Progenitor cell of endocrine pancreas (in vitro differentiated cells): Measurements from ENCODE around the gene DOCK9. TPM values are rescaled to one million over a fixed set of nuclear protein-coding genes. Genes with fewer than 3 reads are reported as not detected.
"Not testable (repeated sequence)": the region's sequence is repeated elsewhere in the genome, so short reads cannot be mapped to it uniquely, and the experiment has no call there.

Experiments used
- DNase-seq: peaks from one replicate; pipeline ENCODE4 v3.0.0; 2021; ENCODE audit warnings: low spot score; ENCODE audit not compliant: unreplicated experiment
- H3K27ac Mint-ChIP-seq: 2 replicates; pipeline ENCODE4 v1.8.0; 2021; ENCODE audit warnings: mild to moderate bottlenecking, moderate library complexity, mixed read lengths
- H3K27me3 Mint-ChIP-seq: 2 replicates; pipeline ENCODE4 v1.8.0; 2021; ENCODE audit warnings: mixed read lengths
- H3K36me3 Mint-ChIP-seq: 2 replicates; pipeline ENCODE4 v1.8.0; 2022; ENCODE audit warnings: mixed read lengths; ENCODE audit not compliant: insufficient read depth
- H3K4me1 Mint-ChIP-seq: 2 replicates; pipeline ENCODE4 v1.8.0; 2021; ENCODE audit warnings: low read depth, mixed read lengths
- H3K4me3 Mint-ChIP-seq: 2 replicates; pipeline ENCODE4 v1.8.0; 2021; ENCODE audit warnings: low read depth, mild to moderate bottlenecking, moderate library complexity, mixed read lengths
- H3K9me3 Mint-ChIP-seq: 2 replicates; pipeline ENCODE4 v1.8.0; 2021; ENCODE audit warnings: low read depth, mixed read lengths
- total RNA-seq: library from RNA; stranded (reverse); gene quantifications from 2 replicates; pipeline ENCODE4 v1.2.1, GENCODE V29; 2021
- TF ChIP-seq, protein P1 (sequence below): fragments of 200-600 bp; sonication (generic); IDR thresholded peaks from one replicate; pipeline ENCODE4 v1.5.0; 2021; ENCODE audit warnings: antibody characterized with exemption, mild to moderate bottlenecking; ENCODE audit not compliant: unreplicated experiment

DOCK9 gene
- total RNA-seq, 1 donor from 2014 or later = 35.7 TPM

GRCh38 chr13:98765996-98766519 lies 211.8 kb downstream of the DOCK9 start:
- Mint-ChIP-seq H3K9me3 (no peaks in the 10 kb centered on the region), H3K27me3 (peaks cover 7% of the 10 kb centered on the region), H3K4me3 (no peak overlapping the region), H3K36me3 (no peaks in the 10 kb centered on the region), H3K4me1 (peaks cover 12% of the 10 kb centered on the region), H3K27ac (no peak overlapping the region)
- DNase-seq = no peak
- TF ChIP-seq, protein P1, sequence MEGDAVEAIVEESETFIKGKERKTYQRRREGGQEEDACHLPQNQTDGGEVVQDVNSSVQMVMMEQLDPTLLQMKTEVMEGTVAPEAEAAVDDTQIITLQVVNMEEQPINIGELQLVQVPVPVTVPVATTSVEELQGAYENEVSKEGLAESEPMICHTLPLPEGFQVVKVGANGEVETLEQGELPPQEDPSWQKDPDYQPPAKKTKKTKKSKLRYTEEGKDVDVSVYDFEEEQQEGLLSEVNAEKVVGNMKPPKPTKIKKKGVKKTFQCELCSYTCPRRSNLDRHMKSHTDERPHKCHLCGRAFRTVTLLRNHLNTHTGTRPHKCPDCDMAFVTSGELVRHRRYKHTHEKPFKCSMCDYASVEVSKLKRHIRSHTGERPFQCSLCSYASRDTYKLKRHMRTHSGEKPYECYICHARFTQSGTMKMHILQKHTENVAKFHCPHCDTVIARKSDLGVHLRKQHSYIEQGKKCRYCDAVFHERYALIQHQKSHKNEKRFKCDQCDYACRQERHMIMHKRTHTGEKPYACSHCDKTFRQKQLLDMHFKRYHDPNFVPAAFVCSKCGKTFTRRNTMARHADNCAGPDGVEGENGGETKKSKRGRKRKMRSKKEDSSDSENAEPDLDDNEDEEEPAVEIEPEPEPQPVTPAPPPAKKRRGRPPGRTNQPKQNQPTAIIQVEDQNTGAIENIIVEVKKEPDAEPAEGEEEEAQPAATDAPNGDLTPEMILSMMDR = no peak

DNA sequence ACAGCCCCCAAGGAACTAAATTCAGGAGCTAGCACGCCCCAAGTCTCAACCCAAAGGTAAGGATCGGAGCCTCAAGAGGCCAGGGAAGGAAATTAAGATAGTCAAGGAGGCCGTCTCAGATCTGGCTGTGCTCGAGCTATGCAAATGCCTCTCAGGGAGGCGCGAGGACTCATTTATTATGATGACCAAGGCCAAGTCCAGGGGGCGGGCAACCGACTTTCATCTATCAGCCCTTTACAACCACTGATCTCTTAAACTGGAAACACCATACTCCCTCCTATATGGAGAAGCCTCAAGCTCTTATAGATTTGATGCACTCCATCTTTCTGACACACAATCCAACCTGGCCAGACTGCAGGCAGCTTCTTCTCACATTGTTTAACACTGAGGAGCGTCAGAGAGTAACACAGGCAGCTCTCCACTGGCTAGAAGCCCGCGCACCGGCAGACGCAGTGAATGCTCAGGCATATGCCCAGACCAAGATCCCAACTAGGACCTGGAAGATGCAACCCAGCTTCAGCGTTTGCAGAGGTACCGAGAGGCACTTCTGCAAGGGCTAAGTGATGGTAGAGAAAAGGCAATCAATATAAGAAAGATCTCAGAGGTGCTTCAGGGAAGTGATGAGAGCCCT lies 215.8 kb downstream of the DOCK9 start:
- no peak for DNase-seq
- H3K36me3 Mint-ChIP-seq = peaks cover 1% of the 10 kb centered on the region
- no peak overlapping the region for H3K27ac Mint-ChIP-seq

DNA sequence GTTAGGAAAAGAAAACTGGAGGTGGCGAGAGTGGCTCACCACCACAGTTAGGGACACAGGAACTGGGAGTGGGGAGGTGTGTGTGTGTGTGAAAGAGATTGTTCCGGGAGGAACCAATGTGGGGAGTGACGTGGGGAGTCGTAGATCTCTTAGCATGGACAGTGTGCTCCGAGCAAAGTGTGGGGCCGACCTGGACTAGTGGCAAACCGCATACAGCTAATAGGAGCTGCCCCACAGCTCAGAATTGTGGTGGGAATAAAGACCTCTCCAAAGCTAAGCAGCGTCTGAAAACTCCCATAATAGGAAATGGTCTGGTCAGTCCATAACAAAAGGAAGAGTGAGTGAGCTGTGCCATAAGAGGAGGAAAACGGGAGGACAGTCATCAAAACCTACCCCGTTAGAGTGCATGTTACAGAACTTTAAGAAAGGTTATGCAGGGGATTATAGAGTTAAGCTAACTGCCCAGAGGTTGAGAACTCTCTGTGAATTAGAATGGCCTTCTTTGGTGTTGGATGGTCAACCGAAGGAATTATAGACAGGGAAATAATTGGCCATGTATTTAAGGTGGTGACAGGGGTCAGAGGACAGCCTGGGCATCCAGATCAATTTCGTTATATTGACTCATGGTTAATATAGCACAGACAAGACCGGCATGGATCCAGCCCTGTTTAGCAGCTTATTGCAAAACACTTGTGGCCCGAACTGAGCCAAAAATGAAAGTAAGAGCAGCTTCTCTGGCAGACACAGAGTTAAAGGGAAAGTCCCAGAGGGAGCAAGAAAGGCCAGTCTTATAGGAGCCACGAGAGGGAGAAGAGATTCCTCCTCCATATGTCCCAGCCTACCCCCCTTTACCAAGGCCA lies 216.5 kb downstream of the DOCK9 start:
- Mint-ChIP-seq H3K4me3 (no peak overlapping the region), H3K4me1 (peaks cover 14% of the 10 kb centered on the region), H3K36me3 (peaks cover 1% of the 10 kb centered on the region), H3K27ac (no peak overlapping the region), H3K27me3 (peaks cover 4% of the 10 kb centered on the region), H3K9me3 (peaks cover 4% of the 10 kb centered on the region)
- TF ChIP-seq, protein P1 = no peak
- DNase-seq = no peak

More for the DNA sequence above, 215.8 kb downstream of the DOCK9 start:
- Mint-ChIP-seq H3K27me3 (no peaks in the 10 kb centered on the region), H3K9me3 (peaks cover 4% of the 10 kb centered on the region), H3K4me1 (peaks cover 15% of the 10 kb centered on the region), H3K4me3 (no peak overlapping the region)
- TF ChIP-seq, protein P1 = no peak

DNA sequence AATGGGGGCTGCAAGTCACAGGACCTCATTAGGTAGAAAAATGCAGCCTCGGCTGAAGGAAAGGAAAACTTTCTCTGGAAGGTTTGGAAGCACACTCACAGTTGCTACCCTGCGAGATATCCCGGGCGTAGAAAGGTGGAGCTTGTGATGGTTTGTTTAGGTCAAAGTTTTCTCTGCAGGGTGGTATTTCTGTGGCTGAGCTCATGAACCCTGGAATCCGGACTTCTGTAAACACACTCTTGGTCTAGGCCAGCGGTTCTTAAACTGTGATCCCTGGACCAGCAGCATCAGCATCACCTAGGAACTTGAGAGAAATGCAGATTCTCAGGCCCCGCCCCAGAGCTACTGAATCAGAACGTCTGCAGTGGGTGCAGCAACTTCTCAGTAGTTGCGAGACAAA lies 222.1 kb downstream of the DOCK9 start:
- peaks cover 10% of the 10 kb centered on the region for H3K9me3 Mint-ChIP-seq
- peaks cover 4% of the 10 kb centered on the region for H3K4me1 Mint-ChIP-seq
- no peak overlapping the region for H3K27ac Mint-ChIP-seq
- no peak overlapping the region for H3K4me3 Mint-ChIP-seq
- peaks cover 4% of the 10 kb centered on the region for H3K36me3 Mint-ChIP-seq
- DNase-seq = no peak
- peaks cover 41% of the 10 kb centered on the region for H3K27me3 Mint-ChIP-seq
- TF ChIP-seq, protein P1 = no peak

GRCh38 chr13:98755116-98755515 lies 222.7 kb downstream of the DOCK9 start:
- H3K4me1 Mint-ChIP-seq = peaks cover 4% of the 10 kb centered on the region
- TF ChIP-seq, protein P1 = no peak
- no peak overlapping the region for H3K27ac Mint-ChIP-seq
- DNase-seq = no peak
- H3K4me3 Mint-ChIP-seq = no peak overlapping the region
- H3K9me3 Mint-ChIP-seq = peaks cover 5% of the 10 kb centered on the region
- peaks cover 47% of the 10 kb centered on the region for H3K27me3 Mint-ChIP-seq
- H3K36me3 Mint-ChIP-seq = peaks cover 3% of the 10 kb centered on the region

GRCh38 chr13:98754468-98754867 lies 223.4 kb downstream of the DOCK9 start:
- not testable (repeated sequence) for DNase-seq, H3K36me3 Mint-ChIP-seq, H3K4me3 Mint-ChIP-seq, H3K4me1 Mint-ChIP-seq, H3K9me3 Mint-ChIP-seq, H3K27ac Mint-ChIP-seq
- H3K27me3 Mint-ChIP-seq = peaks cover 51% of the 10 kb centered on the region
